8988T (cell line): ENCODE data around the gene MRPS11.
"Not testable (repeated sequence)": the region's sequence is repeated elsewhere in the genome, so short reads cannot be mapped to it uniquely, and the experiment has no call there.

Experiments
- DNase-seq: peaks from one replicate; pipeline ENCODE4 v3.0.0; 2011

The MRPS11 gene

GRCh38 chr15:88456733-88457132 lies 10.8 kb upstream of the MRPS11 start:
- no peak for DNase-seq

- no peak for DNase-seq
Observed at GRCh38 chr15:88463870-88464532, 3.5 kb upstream of the MRPS11 start.

- no peak for DNase-seq
Observed at GRCh38 chr15:88465633-88466224, 1.8 kb upstream of the MRPS11 start.

- DNase-seq = no peak
Observed at GRCh38 chr15:88467935-88468528, 524 bp downstream of the MRPS11 start.

- not testable (repeated sequence) for DNase-seq
Observed at GRCh38 chr15:88468721-88469120, 1.2 kb downstream of the MRPS11 start.

- no peak for DNase-seq
Observed at GRCh38 chr15:88469321-88469720, 1.8 kb downstream of the MRPS11 start.

- no peak for DNase-seq
Observed at GRCh38 chr15:88470625-88471372, 3.3 kb downstream of the MRPS11 start.

- DNase-seq = no peak
Observed at GRCh38 chr15:88472225-88472624, 4.7 kb downstream of the MRPS11 start.

- DNase-seq = not testable (repeated sequence)
Observed at GRCh38 chr15:88473661-88474293, 6.3 kb downstream of the MRPS11 start.

- DNase-seq = no peak
Observed at GRCh38 chr15:88476635-88477060, 9.1 kb downstream of the MRPS11 start.

- no peak for DNase-seq
Observed at GRCh38 chr15:88477126-88477525, 9.6 kb downstream of the MRPS11 start.

GRCh38 chr15:88477904-88478303 lies 10.4 kb downstream of the MRPS11 start:
- no peak for DNase-seq

- DNase-seq = no peak
Observed at GRCh38 chr15:88479169-88479568, 11.7 kb downstream of the MRPS11 start.

- no peak for DNase-seq
Observed at GRCh38 chr15:88480981-88481380, 13.5 kb downstream of the MRPS11 start.

GRCh38 chr15:88482263-88482662 lies 14.8 kb downstream of the MRPS11 start:
- no peak for DNase-seq

GRCh38 chr15:88484682-88485331 lies 17.3 kb downstream of the MRPS11 start:
- no peak for DNase-seq

- DNase-seq = no peak
Observed at GRCh38 chr15:88487178-88487795, 19.8 kb downstream of the MRPS11 start.

- DNase-seq = no peak
Observed at GRCh38 chr15:88487796-88488523, 20.5 kb downstream of the MRPS11 start.

- no peak for DNase-seq
Observed at GRCh38 chr15:88489321-88489720, 21.8 kb downstream of the MRPS11 start.

- DNase-seq = no peak
Observed at GRCh38 chr15:88490036-88490435, 22.5 kb downstream of the MRPS11 start.

- DNase-seq = no peak
Observed at GRCh38 chr15:88491158-88491557, 23.6 kb downstream of the MRPS11 start.
